Muscle of arm (tissue), 12 donors: Measurements from ENCODE around the gene ITGA11. TPM values are rescaled to one million over a fixed set of nuclear protein-coding genes. Genes with fewer than 3 reads are reported as not detected.

ENCODE experiments used
- DNase-seq: peaks from one replicate; pipeline ENCODE4 v3.0.0-alpha.2; 2013
- polyA plus RNA-seq, 12 donors: library from polyadenylated mRNA; unstranded; fragments of 120-200 nt; gene quantifications; one replicate each; pipeline ENCODE4 v1.2.1, GENCODE V29; 2013; ENCODE audit not compliant: insufficient read length in 12 of 12

Gene ITGA11
- polyA plus RNA-seq, 12 donors = 2.3 to 7.0 (median 3.7) TPM; not detected in 1

GRCh38 chr15:68292157-68292781, 139.7 kb downstream of the ITGA11 start:
- no peak for DNase-seq

- DNase-seq = no peak
These were observed 141.2 kb downstream of the ITGA11 start for GRCh38 chr15:68290715-68291114.

GRCh38 chr15:68289621-68290352, 142.2 kb downstream of the ITGA11 start:
- DNase-seq = no peak

GRCh38 chr15:68289057-68289456, 142.9 kb downstream of the ITGA11 start:
- no peak for DNase-seq

- no peak for DNase-seq
These were observed 145.7 kb downstream of the ITGA11 start for GRCh38 chr15:68286256-68286655.

- no peak for DNase-seq
These were observed 146.5 kb downstream of the ITGA11 start for GRCh38 chr15:68285259-68285980.

- no peak for DNase-seq
These were observed 147.2 kb downstream of the ITGA11 start for GRCh38 chr15:68284616-68285258.

GRCh38 chr15:68283401-68283800, 148.6 kb downstream of the ITGA11 start:
- DNase-seq = no peak

- DNase-seq = no peak
These were observed 151.0 kb downstream of the ITGA11 start for GRCh38 chr15:68281008-68281407.

- no peak for DNase-seq
These were observed 151.9 kb downstream of the ITGA11 start for GRCh38 chr15:68279779-68280753.

- no peak for DNase-seq
These were observed 153.2 kb downstream of the ITGA11 start for GRCh38 chr15:68278595-68279405.

- DNase-seq = no peak
These were observed 153.7 kb downstream of the ITGA11 start for GRCh38 chr15:68278345-68278594.

- peak; percentile 94 for DNase-seq
These were observed 154.2 kb downstream of the ITGA11 start, which contains the start of gene FEM1B for GRCh38 chr15:68277603-68278344. FEM1B (plus strand) TSS chr15:68277745; CDS start chr15:68278418, 673 bp downstream.

GRCh38 chr15:68277131-68277602, 154.8 kb downstream of the ITGA11 start:
- DNase-seq = peak; percentile 88

GRCh38 chr15:68276668-68277067, 155.3 kb downstream of the ITGA11 start:
- no peak for DNase-seq

- no peak for DNase-seq
These were observed 156.7 kb downstream of the ITGA11 start for GRCh38 chr15:68275165-68275746.

GRCh38 chr15:68274201-68274848, 157.6 kb downstream of the ITGA11 start:
- DNase-seq = no peak

GRCh38 chr15:68272721-68273271, 159.2 kb downstream of the ITGA11 start:
- DNase-seq = no peak
